A549 (cell line): ENCODE measurements around the gene TMEM123. TPM values are rescaled to one million over a fixed set of nuclear protein-coding genes. Genes with fewer than 3 reads are reported as not detected.

Experiments used
- ATAC-seq, 2 experiments: fragments of 200-7000 bp in 1 of 2; fragments of >200 bp in 1 of 2; cut with Nextera tagmentation in 1 of 2; cut with Tn5 transposase in 1 of 2; 3 replicates each; pipeline versions ENCODE4 v1.8.0 to v1.9.1; 2018 to 2020; ENCODE audit warnings: mild to moderate bottlenecking in 1 of 2, moderate library complexity in 1 of 2
- CTCF ChIA-PET: fragments of 300-600 bp; sonication (Branson Sonifier 250); formaldehyde crosslinking; extraction: SDS; loops from one replicate; lab custom pipeline; 2021; ENCODE audit warnings: antibody characterized with exemption, inconsistent platforms; lab: Yijun Ruan, JAX
- POLR2A ChIA-PET: fragments of 350-600 bp; formaldehyde crosslinking; extraction: SDS; loops from one replicate; lab custom pipeline; 2021; ENCODE audit warnings: antibody characterized with exemption, inconsistent platforms; lab: Yijun Ruan, JAX
- DNase-seq, 2 experiments: peaks; one replicate each; pipeline versions ENCODE4 v3.0.0 to v3.0.0-alpha.2; 2011 to 2016; ENCODE audit warnings: low read depth in 1 of 2, low spot score in 1 of 2
- FAIRE-seq: peaks from 2 replicates; lab custom pipeline; 2011; peaks lifted over from hg19 to GRCh38; lab: Jason Lieb, UNC
- H3K27ac ChIP-seq, 2 experiments: fragments of >200 bp; sonication (Bioruptor Twin); formaldehyde crosslinking; 3 replicates each; pipeline ENCODE4 v1.5.1; 2016 to 2017
- H3K4me1 ChIP-seq: fragments of >200 bp; sonication (Bioruptor Twin); formaldehyde crosslinking; 3 replicates; pipeline ENCODE4 v1.6.1; 2016
- H3K4me2 ChIP-seq: fragments of >200 bp; sonication (Bioruptor Twin); formaldehyde crosslinking; 3 replicates; pipeline ENCODE4 v1.6.1; 2016
- H3K4me3 ChIP-seq: fragments of >200 bp; sonication (Bioruptor Twin); formaldehyde crosslinking; 3 replicates; pipeline ENCODE4 v1.5.1; 2016
- H3K9me3 ChIP-seq: fragments of >200 bp; sonication (Bioruptor Twin); formaldehyde crosslinking; 3 replicates; pipeline ENCODE4 v1.6.1; 2016
- CBX2 ChIP-seq: fragments of 200-600 bp; sonication (generic); IDR thresholded peaks from 2 replicates; pipeline ENCODE4 v1.6.1; 2016; ENCODE audit warnings: low read depth, mild to moderate bottlenecking, borderline replicate concordance
- CBX8 ChIP-seq: fragments of 200-600 bp; sonication (generic); IDR thresholded peaks from 2 replicates; pipeline ENCODE4 v1.6.1; 2016
- EHF ChIP-seq: fragments of 250-450 bp; sonication (Bioruptor Pico); IDR thresholded peaks from 2 replicates; pipeline ENCODE4 v1.5.0; 2020; ENCODE audit warnings: mild to moderate bottlenecking
- EHMT2 ChIP-seq: fragments of 200-600 bp; sonication (generic); IDR thresholded peaks from 2 replicates; pipeline ENCODE4 v1.6.1; 2016; ENCODE audit warnings: antibody characterized with exemption, low read depth, mild to moderate bottlenecking, moderate library complexity
- FOSB ChIP-seq: fragments of 250-450 bp; sonication (Bioruptor Pico); IDR thresholded peaks from 2 replicates; pipeline ENCODE4 v1.5.0; 2020; ENCODE audit warnings: mild to moderate bottlenecking, moderate library complexity
- HDAC2 ChIP-seq: fragments of 200-600 bp; sonication (generic); IDR thresholded peaks from 2 replicates; pipeline ENCODE4 v1.6.1; 2016
- HEYL ChIP-seq: fragments of 250-450 bp; sonication (Bioruptor Pico); IDR thresholded peaks from 2 replicates; pipeline ENCODE4 v1.8.0; 2021; ENCODE audit warnings: mild to moderate bottlenecking, moderate library complexity
- KDM5A ChIP-seq: fragments of 200-600 bp; sonication (generic); IDR thresholded peaks from 2 replicates; pipeline ENCODE4 v1.6.1; 2016; ENCODE audit warnings: antibody characterized with exemption, mild to moderate bottlenecking
- MAFK ChIP-seq: fragments of 450-650 bp; IDR thresholded peaks from 2 replicates; pipeline ENCODE4 v1.6.1; 2014; ENCODE audit not compliant: partially characterized antibody
- PHF8 ChIP-seq: fragments of 200-600 bp; sonication (generic); IDR thresholded peaks from 2 replicates; pipeline ENCODE4 v1.6.1; 2016; ENCODE audit warnings: low read depth, mild to moderate bottlenecking, antibody characterized with exemption, moderate library complexity, borderline replicate concordance
- POLR2AphosphoS2 ChIP-seq: conservative IDR thresholded peaks from 2 replicates; pipeline ENCODE4 v1.6.1; 2012; ENCODE audit warnings: low read length, improper control_type of control experiment, inconsistent platforms
- RARB ChIP-seq: fragments of 250-450 bp; sonication (Bioruptor Pico); IDR thresholded peaks from 2 replicates; pipeline ENCODE4 v1.8.0; 2021; ENCODE audit warnings: mild to moderate bottlenecking, moderate library complexity
- RCOR1 ChIP-seq: fragments of 150-350 bp; IDR thresholded peaks from 2 replicates; pipeline ENCODE4 v1.6.1; 2014; ENCODE audit warnings: antibody characterized with exemption, low read length, low read depth
- RNF2 ChIP-seq: fragments of 200-600 bp; sonication (generic); IDR thresholded peaks from 2 replicates; pipeline ENCODE4 v1.6.1; 2016; ENCODE audit warnings: low read depth, mild to moderate bottlenecking, antibody characterized with exemption, moderate library complexity, borderline replicate concordance
- ZFP36 ChIP-seq: fragments of 450-650 bp; IDR thresholded peaks from 2 replicates; pipeline ENCODE4 v1.6.1; 2014; ENCODE audit warnings: borderline replicate concordance; ENCODE audit not compliant: partially characterized antibody
- ZNF302 ChIP-seq: fragments of 250-450 bp; sonication (Bioruptor Pico); IDR thresholded peaks from 2 replicates; pipeline ENCODE4 v1.9.0; 2021; ENCODE audit warnings: inconsistent platforms, mild to moderate bottlenecking, moderate library complexity
- WGBS: methylation state at CpG from one replicate; pipeline ENCODE4 v1.1.6; 2017; ENCODE audit errors: missing lambda C conversion rate; 5-methylcytosine and 5-hydroxymethylcytosine counted together
- polyA plus RNA-seq, 4 experiments: library from polyadenylated mRNA; depleted of rRNA in 3 of 4; stranded (reverse); fragments of >200 nt; fragmentation: RNase III in 1 of 4; extraction: RNeasy Plus Mini Kit Qiagen cat#74134 plus additional on column Dnase treatment in 1 of 4; gene quantifications; 2 replicates in 3 of 4; 3 replicates in 1 of 4; pipeline ENCODE4 v1.2.3, GENCODE V29; 2011 to 2017
- TF ChIP-seq, protein P1 (sequence below): fragments of >200 bp; sonication (Bioruptor Twin); formaldehyde crosslinking; IDR thresholded peaks from 3 replicates; pipeline ENCODE4 v1.5.1; 2016
- TF ChIP-seq, protein P2 (sequence below): fragments of 450-650 bp; IDR thresholded peaks from 2 replicates; pipeline ENCODE4 v1.6.1; 2014; ENCODE audit warnings: antibody characterized with exemption
- TF ChIP-seq, protein P3 (sequence below): fragments of >200 bp; sonication (Bioruptor Twin); formaldehyde crosslinking; IDR thresholded peaks from 2 replicates; pipeline ENCODE4 v1.6.1; 2016
- TF ChIP-seq, protein P4 (sequence below): IDR thresholded peaks from 2 replicates; pipeline ENCODE4 v1.6.1; 2012
- TF ChIP-seq, protein P5 (sequence below): IDR thresholded peaks from 2 replicates; pipeline ENCODE4 v1.6.1; 2012; ENCODE audit warnings: low read depth, borderline replicate concordance

The TMEM123 gene
- polyA plus RNA-seq, 2 of the 4 experiments (the other 2 are of a cell fraction), result 199 to 458 TPM

DNA sequence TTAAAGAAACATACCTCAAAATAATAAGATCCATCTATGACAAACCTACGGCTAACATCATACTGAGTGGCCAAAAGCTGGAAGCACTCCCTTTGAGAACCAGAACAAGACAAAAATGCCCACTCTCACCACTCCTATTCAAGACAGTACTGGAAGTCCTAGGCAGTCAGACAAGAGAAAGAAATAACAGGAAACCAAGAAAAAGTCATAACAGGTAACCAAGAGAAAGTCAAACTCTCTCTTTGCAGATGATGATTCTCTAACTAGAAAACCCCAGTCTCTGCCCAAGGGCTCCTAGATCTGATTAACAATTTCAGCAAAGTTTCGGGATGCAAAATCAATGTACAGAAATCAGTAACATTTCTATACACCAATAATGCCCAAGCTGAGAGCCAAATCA, 35.6 kb downstream of the TMEM123 start (continued):
- TF ChIP-seq PHF8, result no peak
- TF ChIP-seq, protein P1, sequence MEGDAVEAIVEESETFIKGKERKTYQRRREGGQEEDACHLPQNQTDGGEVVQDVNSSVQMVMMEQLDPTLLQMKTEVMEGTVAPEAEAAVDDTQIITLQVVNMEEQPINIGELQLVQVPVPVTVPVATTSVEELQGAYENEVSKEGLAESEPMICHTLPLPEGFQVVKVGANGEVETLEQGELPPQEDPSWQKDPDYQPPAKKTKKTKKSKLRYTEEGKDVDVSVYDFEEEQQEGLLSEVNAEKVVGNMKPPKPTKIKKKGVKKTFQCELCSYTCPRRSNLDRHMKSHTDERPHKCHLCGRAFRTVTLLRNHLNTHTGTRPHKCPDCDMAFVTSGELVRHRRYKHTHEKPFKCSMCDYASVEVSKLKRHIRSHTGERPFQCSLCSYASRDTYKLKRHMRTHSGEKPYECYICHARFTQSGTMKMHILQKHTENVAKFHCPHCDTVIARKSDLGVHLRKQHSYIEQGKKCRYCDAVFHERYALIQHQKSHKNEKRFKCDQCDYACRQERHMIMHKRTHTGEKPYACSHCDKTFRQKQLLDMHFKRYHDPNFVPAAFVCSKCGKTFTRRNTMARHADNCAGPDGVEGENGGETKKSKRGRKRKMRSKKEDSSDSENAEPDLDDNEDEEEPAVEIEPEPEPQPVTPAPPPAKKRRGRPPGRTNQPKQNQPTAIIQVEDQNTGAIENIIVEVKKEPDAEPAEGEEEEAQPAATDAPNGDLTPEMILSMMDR, result no peak
- TF ChIP-seq CBX2, result no peak
- TF ChIP-seq, protein P2, sequence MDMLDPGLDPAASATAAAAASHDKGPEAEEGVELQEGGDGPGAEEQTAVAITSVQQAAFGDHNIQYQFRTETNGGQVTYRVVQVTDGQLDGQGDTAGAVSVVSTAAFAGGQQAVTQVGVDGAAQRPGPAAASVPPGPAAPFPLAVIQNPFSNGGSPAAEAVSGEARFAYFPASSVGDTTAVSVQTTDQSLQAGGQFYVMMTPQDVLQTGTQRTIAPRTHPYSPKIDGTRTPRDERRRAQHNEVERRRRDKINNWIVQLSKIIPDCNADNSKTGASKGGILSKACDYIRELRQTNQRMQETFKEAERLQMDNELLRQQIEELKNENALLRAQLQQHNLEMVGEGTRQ, result no peak

DNA sequence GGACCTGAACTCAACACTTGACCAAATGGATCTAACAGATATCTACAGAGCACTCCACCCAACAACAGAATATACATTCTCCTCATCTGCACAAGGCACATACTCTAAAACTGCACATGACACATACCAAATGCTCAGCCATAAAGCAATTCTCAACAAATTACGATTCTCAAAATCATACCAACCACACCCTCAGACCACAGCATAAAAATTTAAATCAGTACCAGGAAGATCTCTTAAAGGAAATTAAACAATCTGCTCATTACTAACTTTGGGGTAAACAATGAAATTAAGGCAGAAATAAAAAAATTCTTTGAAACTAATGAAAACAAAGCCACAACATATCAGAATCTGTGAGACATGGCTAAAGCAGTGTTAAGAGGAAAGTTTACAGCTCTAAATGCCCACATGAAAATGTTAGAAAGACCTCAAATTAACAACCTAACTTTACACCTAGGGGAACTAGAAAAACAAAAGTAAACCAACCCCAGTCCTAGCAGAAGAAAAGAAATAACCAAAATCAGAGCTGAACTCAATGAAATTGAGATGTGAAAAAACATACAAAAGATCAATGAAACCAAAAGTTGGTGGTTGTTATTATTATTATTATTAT, 37.2 kb downstream of the TMEM123 start:
- Histone ChIP-seq H3K9me3 (peaks cover 15% of the 10 kb centered on the region; the same call in 1 of the 3 replicates), H3K4me2 (no peak overlapping the region), H3K4me3 (no peak overlapping the region), H3K4me1 (peaks cover 33% of the 10 kb centered on the region), H3K27ac (no peak overlapping the region)
- no peak for DNase-seq
- WGBS, result 71% methylated on average over 1 of the region's 1 CpG
- ChIA-PET CTCF (interaction anchor here (1.0 kb wide), 1 partner anchor 12 kb away, joined by 3 read pairs; no protein-coding TSS in a partner anchor), POLR2A (no interaction called here)
- ATAC-seq, result no peak
- no peak for TF ChIP-seq CBX8
- TF ChIP-seq HEYL (CRISPR knock-in tag), result no peak
- TF ChIP-seq RNF2, result no peak
- TF ChIP-seq, protein P3, sequence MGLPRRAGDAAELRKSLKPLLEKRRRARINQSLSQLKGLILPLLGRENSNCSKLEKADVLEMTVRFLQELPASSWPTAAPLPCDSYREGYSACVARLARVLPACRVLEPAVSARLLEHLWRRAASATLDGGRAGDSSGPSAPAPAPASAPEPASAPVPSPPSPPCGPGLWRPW, result no peak
- no peak for TF ChIP-seq EHF
- TF ChIP-seq KDM5A, result no peak
- no peak for FAIRE-seq

DNA sequence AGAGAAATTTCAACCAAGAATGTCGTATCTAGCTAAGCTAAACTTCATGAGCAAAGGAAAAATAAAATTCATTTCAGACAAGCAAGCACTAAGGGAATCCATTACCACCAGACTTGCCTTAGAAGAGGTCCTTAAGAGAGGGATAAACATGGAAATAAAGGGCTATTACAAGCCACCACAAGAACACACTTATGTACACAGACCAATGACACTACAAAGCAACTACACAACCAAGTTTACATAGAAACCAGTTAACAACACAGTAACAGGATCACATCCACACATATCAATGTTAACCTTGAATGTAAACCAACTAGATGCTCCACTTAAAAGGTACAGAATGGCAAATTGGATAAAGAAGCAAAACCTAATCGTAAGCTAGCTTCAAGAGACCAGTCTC, 38.0 kb downstream of the TMEM123 start:
- ATAC-seq (no peak), DNase-seq (no peak), FAIRE-seq (no peak)
- Histone ChIP-seq H3K4me3 (no peak overlapping the region), H3K4me2 (no peak overlapping the region), H3K4me1 (peaks cover 32% of the 10 kb centered on the region; the same call in 2 of the 3 replicates), H3K9me3 (peaks cover 15% of the 10 kb centered on the region; the same call in 1 of the 3 replicates), H3K27ac (no peak overlapping the region)
- WGBS, result 92% methylated on average over 2 of the region's 2 CpGs
- POLR2A ChIA-PET, result no interaction called here
- CTCF ChIA-PET, result interaction anchor here (1.5 kb wide), 1 partner anchor 252 kb away, joined by 3 read pairs; no protein-coding TSS in a partner anchor
- TF ChIP-seq FOSB (CRISPR knock-in tag) (no peak), RARB (CRISPR knock-in tag) (no peak), MAFK (no peak), CBX2 (no peak), EHMT2 (no peak), ZNF302 (CRISPR knock-in tag) (no peak), ZFP36 (no peak), HDAC2 (no peak), RCOR1 (no peak), CBX8 (no peak), POLR2AphosphoS2 (no peak)
- TF ChIP-seq, protein P4, sequence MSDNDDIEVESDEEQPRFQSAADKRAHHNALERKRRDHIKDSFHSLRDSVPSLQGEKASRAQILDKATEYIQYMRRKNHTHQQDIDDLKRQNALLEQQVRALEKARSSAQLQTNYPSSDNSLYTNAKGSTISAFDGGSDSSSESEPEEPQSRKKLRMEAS, result no peak
- TF ChIP-seq, protein P3, result no peak
- TF ChIP-seq, protein P5, sequence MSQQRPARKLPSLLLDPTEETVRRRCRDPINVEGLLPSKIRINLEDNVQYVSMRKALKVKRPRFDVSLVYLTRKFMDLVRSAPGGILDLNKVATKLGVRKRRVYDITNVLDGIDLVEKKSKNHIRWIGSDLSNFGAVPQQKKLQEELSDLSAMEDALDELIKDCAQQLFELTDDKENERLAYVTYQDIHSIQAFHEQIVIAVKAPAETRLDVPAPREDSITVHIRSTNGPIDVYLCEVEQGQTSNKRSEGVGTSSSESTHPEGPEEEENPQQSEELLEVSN, result no peak
